Mesenchymal stem cell (in vitro differentiated cells and primary cell): Measurements from ENCODE around the gene GNAZ.

Experiments
- DNase-seq: peaks from one replicate; pipeline ENCODE4 v3.0.0-alpha.2; 2013
- H2AFZ ChIP-seq: one replicate; pipeline ENCODE4 v1.6.1; 2013; ENCODE audit warnings: low read depth, mild to moderate bottlenecking, control low read depth, inconsistent platforms, low read length, moderate library complexity
- H2AK5ac ChIP-seq: 2 replicates; pipeline ENCODE4 v1.6.1; 2013; ENCODE audit warnings: low read length, moderate library complexity, mild to moderate bottlenecking, inconsistent platforms; ENCODE audit not compliant: severe bottlenecking
- H2BK120ac ChIP-seq: one replicate; pipeline ENCODE4 v1.6.1; 2013; ENCODE audit warnings: low read depth, mild to moderate bottlenecking, inconsistent platforms, low read length, moderate library complexity
- H2BK12ac ChIP-seq, 2 experiments: one replicate each; pipeline ENCODE4 v1.6.1; 2013; ENCODE audit warnings: inconsistent platforms in 2 of 2, low read length in 2 of 2, mild to moderate bottlenecking in 2 of 2, moderate library complexity in 2 of 2, control low read depth in 1 of 2
- H2BK15ac ChIP-seq: one replicate; pipeline ENCODE4 v1.6.1; 2013; ENCODE audit warnings: mild to moderate bottlenecking, low read depth, inconsistent platforms; ENCODE audit not compliant: poor library complexity, severe bottlenecking
- H2BK5ac ChIP-seq: 2 replicates; pipeline ENCODE4 v1.6.1; 2013; ENCODE audit warnings: low read depth, mild to moderate bottlenecking, low read length, control low read depth, inconsistent platforms; ENCODE audit not compliant: poor library complexity, severe bottlenecking
- H3K14ac ChIP-seq, 2 experiments: one replicate each; pipeline ENCODE4 v1.6.1; 2013; ENCODE audit warnings: inconsistent platforms in 2 of 2, low read length in 2 of 2, control low read depth in 1 of 2, mild to moderate bottlenecking in 1 of 2, moderate library complexity in 1 of 2
- H3K18ac ChIP-seq, 2 experiments: one replicate each; pipeline ENCODE4 v1.6.1; 2013; ENCODE audit warnings: inconsistent platforms in 2 of 2, low read length in 2 of 2, control low read depth in 1 of 2, low read depth in 1 of 2, mild to moderate bottlenecking in 1 of 2
- H3K23ac ChIP-seq, 2 experiments: one replicate each; pipeline ENCODE4 v1.6.1; 2013; ENCODE audit warnings: inconsistent platforms in 2 of 2, low read length in 2 of 2, mild to moderate bottlenecking in 2 of 2, moderate library complexity in 2 of 2, control low read depth in 1 of 2
- H3K27ac ChIP-seq: 2 replicates; pipeline ENCODE4 v1.5.1; 2013; ENCODE audit warnings: mild to moderate bottlenecking, moderate library complexity, low read length, control low read depth, inconsistent platforms; ENCODE audit not compliant: poor library complexity, severe bottlenecking
- H3K27me3 ChIP-seq, 2 experiments: 2 replicates each; pipeline versions ENCODE4 v1.6.1 to v1.7.0; 2013; ENCODE audit warnings: low read length in 2 of 2, mild to moderate bottlenecking in 2 of 2, moderate library complexity in 2 of 2, control low read depth in 1 of 2, inconsistent platforms in 1 of 2; ENCODE audit not compliant: control insufficient read depth in 1 of 2, insufficient read depth in 1 of 2
- H3K36me3 ChIP-seq, 2 experiments: 2 replicates each; pipeline versions ENCODE4 v1.6.1 to v1.7.0; 2013; ENCODE audit warnings: low read length in 2 of 2, control low read depth in 1 of 2, inconsistent platforms in 1 of 2, low read depth in 1 of 2, mild to moderate bottlenecking in 1 of 2; ENCODE audit not compliant: insufficient read depth in 2 of 2, control insufficient read depth in 1 of 2
- H3K4ac ChIP-seq, 2 experiments: one replicate each; pipeline ENCODE4 v1.6.1; 2013; ENCODE audit warnings: inconsistent platforms in 2 of 2, low read length in 2 of 2, mild to moderate bottlenecking in 2 of 2, moderate library complexity in 2 of 2, control low read depth in 1 of 2, low read depth in 1 of 2
- H3K4me1 ChIP-seq: 2 replicates; pipeline ENCODE4 v1.6.1; 2013; ENCODE audit warnings: low read depth, low read length, control low read depth; ENCODE audit not compliant: control insufficient read depth, insufficient read depth
- H3K4me2 ChIP-seq: 2 replicates; pipeline ENCODE4 v1.6.1; 2013; ENCODE audit warnings: low read length, mild to moderate bottlenecking, inconsistent platforms; ENCODE audit not compliant: poor library complexity, severe bottlenecking
- H3K4me3 ChIP-seq, 2 experiments: 2 replicates each; pipeline versions ENCODE4 v1.5.1 to v1.7.0; 2013; ENCODE audit warnings: low read length in 2 of 2, mild to moderate bottlenecking in 2 of 2, control low read depth in 1 of 2, low read depth in 1 of 2; ENCODE audit not compliant: insufficient read depth in 1 of 2
- H3K79me1 ChIP-seq: replicated peaks from 2 replicates; pipeline ENCODE4 v1.6.1; 2013; ENCODE audit warnings: mild to moderate bottlenecking, control low read depth, low read length, inconsistent platforms; ENCODE audit not compliant: poor library complexity, severe bottlenecking
- H3K9ac ChIP-seq: 2 replicates; pipeline ENCODE4 v1.7.0; 2013; ENCODE audit warnings: mild to moderate bottlenecking, low read length, moderate library complexity
- H3K9me3 ChIP-seq: 2 replicates; pipeline ENCODE4 v1.7.0; 2013; ENCODE audit warnings: mild to moderate bottlenecking, low read length; ENCODE audit not compliant: control insufficient read depth
- H4K8ac ChIP-seq: one replicate; pipeline ENCODE4 v1.6.1; 2013; ENCODE audit warnings: inconsistent platforms, mild to moderate bottlenecking, low read length, moderate library complexity
- H4K91ac ChIP-seq: one replicate; pipeline ENCODE4 v1.6.1; 2013; ENCODE audit warnings: mild to moderate bottlenecking, low read length, inconsistent platforms
- WGBS: methylation state at CpG from one replicate; pipeline ENCODE4 v1.1.7; 2013; ENCODE audit warnings: mixed read lengths; 5-methylcytosine and 5-hydroxymethylcytosine counted together

GNAZ gene

GRCh38 chr22:23163665-23164064 lies 93.3 kb downstream of the GNAZ start:
- Histone ChIP-seq H3K4me3 (no peak overlapping the region), H2BK5ac (no peak overlapping the region)
- WGBS, result 97% methylated on average over 8 of the region's 8 CpGs

GRCh38 chr22:23164091-23164490 lies 93.8 kb downstream of the GNAZ start:
- H3K36me3 ChIP-seq, result peaks cover 0 to 7% of the 10 kb centered on the region in 2 experiments
- peaks cover 13 to 20% of the 10 kb centered on the region in 2 experiments for H3K27me3 ChIP-seq
- no peak overlapping the region for H4K91ac ChIP-seq
- H3K23ac ChIP-seq, result no peak overlapping the region
- H2BK15ac ChIP-seq, result no peak overlapping the region
- H3K4me2 ChIP-seq, result no peak overlapping the region
- H2AFZ ChIP-seq, result no peak overlapping the region
- H2BK120ac ChIP-seq, result no peak overlapping the region
- peaks cover 2% of the 10 kb centered on the region for H3K4me1 ChIP-seq
- no peak overlapping the region for H2AK5ac ChIP-seq
- no peak overlapping the region for H2BK5ac ChIP-seq
- no peaks in the 10 kb centered on the region for H3K9me3 ChIP-seq
- no peak overlapping the region for H2BK12ac ChIP-seq
- H3K18ac ChIP-seq, result no peak overlapping the region
- H3K27ac ChIP-seq, result no peak overlapping the region
- no peak for DNase-seq
- no peak overlapping the region for H3K4ac ChIP-seq
- 83% methylated on average over 11 of the region's 11 CpGs for WGBS
- H3K79me1 ChIP-seq, result no peaks in the 10 kb centered on the region
- no peak overlapping the region for H3K4me3 ChIP-seq
- no peak overlapping the region for H3K9ac ChIP-seq
- H4K8ac ChIP-seq, result no peak overlapping the region
- no peak overlapping the region for H3K14ac ChIP-seq

More at GRCh38 chr22:23163665-23164064, 93.3 kb downstream of the GNAZ start:
- Histone ChIP-seq H3K27ac (no peak overlapping the region), H3K23ac (no peak overlapping the region), H2BK15ac (no peak overlapping the region), H2BK120ac (no peak overlapping the region), H3K79me1 (no peaks in the 10 kb centered on the region), H4K8ac (no peak overlapping the region), H2AK5ac (no peak overlapping the region), H3K27me3 (peaks cover 13 to 20% of the 10 kb centered on the region in 2 experiments), H3K9me3 (no peaks in the 10 kb centered on the region), H2AFZ (no peak overlapping the region), H4K91ac (no peak overlapping the region), H3K4ac (no peak overlapping the region), H3K9ac (no peak overlapping the region), H3K4me1 (peaks cover 6% of the 10 kb centered on the region), H2BK12ac (no peak overlapping the region), H3K18ac (no peak overlapping the region), H3K14ac (no peak overlapping the region), H3K4me2 (no peak overlapping the region), H3K36me3 (peaks cover 0 to 10% of the 10 kb centered on the region in 2 experiments)
- DNase-seq, result no peak

- DNase-seq, result no peak
- Histone ChIP-seq H2AFZ (no peak overlapping the region), H3K27ac (no peak overlapping the region), H3K4me2 (no peak overlapping the region), H3K79me1 (no peaks in the 10 kb centered on the region), H3K9me3 (no peaks in the 10 kb centered on the region), H3K27me3 (peaks cover 13 to 20% of the 10 kb centered on the region in 2 experiments), H2BK15ac (no peak overlapping the region), H3K4ac (no peak overlapping the region), H3K23ac (no peak overlapping the region), H3K18ac (no peak overlapping the region), H3K9ac (no peak overlapping the region), H3K14ac (no peak overlapping the region), H3K4me1 (no peaks in the 10 kb centered on the region), H2BK12ac (no peak overlapping the region), H3K4me3 (no peak overlapping the region), H4K91ac (no peak overlapping the region), H2BK5ac (no peak overlapping the region), H2BK120ac (no peak overlapping the region), H4K8ac (no peak overlapping the region), H3K36me3 (no peaks in the 10 kb centered on the region), H2AK5ac (no peak overlapping the region)
- WGBS, result 87% methylated on average over 5 of the region's 6 CpGs
Observed at GRCh38 chr22:23166042-23166831, 95.9 kb downstream of the GNAZ start.

- Histone ChIP-seq H3K27ac (no peak overlapping the region), H2AFZ (no peak overlapping the region), H3K18ac (no peak overlapping the region), H3K9me3 (no peaks in the 10 kb centered on the region), H3K23ac (no peak overlapping the region), H2BK15ac (no peak overlapping the region), H3K4me2 (no peak overlapping the region), H2BK120ac (no peak overlapping the region), H3K36me3 (no peaks in the 10 kb centered on the region), H3K9ac (no peak overlapping the region), H4K8ac (no peak overlapping the region), H3K14ac (no peak overlapping the region), H2AK5ac (no peak overlapping the region), H3K79me1 (no peaks in the 10 kb centered on the region), H4K91ac (no peak overlapping the region), H2BK12ac (no peak overlapping the region), H3K4me1 (no peaks in the 10 kb centered on the region), H2BK5ac (no peak overlapping the region), H3K4ac (no peak overlapping the region), H3K27me3 (peaks cover 13 to 20% of the 10 kb centered on the region in 2 experiments), H3K4me3 (no peak overlapping the region)
- DNase-seq, result no peak
- WGBS, result 75% methylated on average over 10 of the region's 10 CpGs
Observed at GRCh38 chr22:23166841-23167616, 96.7 kb downstream of the GNAZ start.
